Measurements from ENCODE around the gene TP63.

DNA sequence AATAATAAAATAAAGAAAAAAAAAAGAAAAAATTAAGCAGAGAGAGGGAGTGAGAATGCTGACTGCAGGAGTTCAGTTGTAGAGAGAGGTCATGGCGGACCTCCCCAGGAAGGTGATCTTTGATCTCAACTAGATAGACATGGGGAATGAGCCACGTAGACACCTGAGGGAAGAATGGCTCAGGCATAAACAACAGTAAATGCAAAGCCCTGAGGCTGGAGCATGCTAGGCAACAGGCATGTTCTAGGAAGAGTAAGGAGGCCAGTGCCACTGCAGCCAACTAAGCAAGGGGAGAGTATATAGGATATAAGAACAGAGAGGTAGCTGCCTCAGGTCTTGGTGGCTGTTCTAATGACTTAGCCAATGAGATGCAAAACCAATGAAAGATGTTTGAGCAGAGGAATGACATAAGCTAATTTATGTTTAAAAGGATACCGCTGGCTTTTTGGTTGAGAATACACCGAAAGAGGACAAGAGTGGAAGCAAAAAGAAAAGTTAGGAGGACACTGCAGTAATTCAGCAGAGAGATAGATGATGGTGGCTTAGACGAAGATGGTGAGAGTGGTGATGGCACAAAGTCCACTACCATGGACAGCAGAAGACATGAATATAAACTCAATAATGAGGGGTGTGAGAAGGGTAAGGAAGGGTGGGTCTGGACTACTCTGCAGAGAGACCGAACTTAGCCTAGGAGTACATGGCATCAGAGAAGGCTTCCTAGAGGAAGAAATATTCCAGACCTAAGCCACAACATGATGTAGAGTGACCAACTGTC lies 314.9 kb downstream of the TP63 start:
- TF ChIP-seq, protein P1, sequence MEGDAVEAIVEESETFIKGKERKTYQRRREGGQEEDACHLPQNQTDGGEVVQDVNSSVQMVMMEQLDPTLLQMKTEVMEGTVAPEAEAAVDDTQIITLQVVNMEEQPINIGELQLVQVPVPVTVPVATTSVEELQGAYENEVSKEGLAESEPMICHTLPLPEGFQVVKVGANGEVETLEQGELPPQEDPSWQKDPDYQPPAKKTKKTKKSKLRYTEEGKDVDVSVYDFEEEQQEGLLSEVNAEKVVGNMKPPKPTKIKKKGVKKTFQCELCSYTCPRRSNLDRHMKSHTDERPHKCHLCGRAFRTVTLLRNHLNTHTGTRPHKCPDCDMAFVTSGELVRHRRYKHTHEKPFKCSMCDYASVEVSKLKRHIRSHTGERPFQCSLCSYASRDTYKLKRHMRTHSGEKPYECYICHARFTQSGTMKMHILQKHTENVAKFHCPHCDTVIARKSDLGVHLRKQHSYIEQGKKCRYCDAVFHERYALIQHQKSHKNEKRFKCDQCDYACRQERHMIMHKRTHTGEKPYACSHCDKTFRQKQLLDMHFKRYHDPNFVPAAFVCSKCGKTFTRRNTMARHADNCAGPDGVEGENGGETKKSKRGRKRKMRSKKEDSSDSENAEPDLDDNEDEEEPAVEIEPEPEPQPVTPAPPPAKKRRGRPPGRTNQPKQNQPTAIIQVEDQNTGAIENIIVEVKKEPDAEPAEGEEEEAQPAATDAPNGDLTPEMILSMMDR (conservative IDR thresholded peaks at IDR 0.05; ENCODE audit: low read depth in 2 of 2): no peak
- TF ChIP-seq EZH2 (IDR thresholded peaks at IDR 0.05; ENCODE audit: low read depth, unreplicated experiment) (no peak), EZH2phosphoT487 (IDR thresholded peaks at IDR 0.05; ENCODE audit: unreplicated experiment) (no peak), POLR2AphosphoS5 (IDR thresholded peaks at IDR 0.05; ENCODE audit: low read depth) (no peak), CREB1 (CRISPR knock-in tag; IDR thresholded peaks at IDR 0.05; ENCODE audit: low read depth) (no peak), STAT1 (IDR thresholded peaks at IDR 0.05; ENCODE audit: unreplicated experiment) (no peak), ZNF331 (CRISPR knock-in tag; IDR thresholded peaks at IDR 0.05; ENCODE audit: low read depth) (no peak), JUNB (IDR thresholded peaks at IDR 0.05; ENCODE audit: unreplicated experiment) (no peak), NANOG (IDR thresholded peaks at IDR 0.05; ENCODE audit: borderline replicate concordance) (no peak), ZNF114 (CRISPR knock-in tag; IDR thresholded peaks at IDR 0.05) (no peak)
- TF ChIP-seq, protein P2, sequence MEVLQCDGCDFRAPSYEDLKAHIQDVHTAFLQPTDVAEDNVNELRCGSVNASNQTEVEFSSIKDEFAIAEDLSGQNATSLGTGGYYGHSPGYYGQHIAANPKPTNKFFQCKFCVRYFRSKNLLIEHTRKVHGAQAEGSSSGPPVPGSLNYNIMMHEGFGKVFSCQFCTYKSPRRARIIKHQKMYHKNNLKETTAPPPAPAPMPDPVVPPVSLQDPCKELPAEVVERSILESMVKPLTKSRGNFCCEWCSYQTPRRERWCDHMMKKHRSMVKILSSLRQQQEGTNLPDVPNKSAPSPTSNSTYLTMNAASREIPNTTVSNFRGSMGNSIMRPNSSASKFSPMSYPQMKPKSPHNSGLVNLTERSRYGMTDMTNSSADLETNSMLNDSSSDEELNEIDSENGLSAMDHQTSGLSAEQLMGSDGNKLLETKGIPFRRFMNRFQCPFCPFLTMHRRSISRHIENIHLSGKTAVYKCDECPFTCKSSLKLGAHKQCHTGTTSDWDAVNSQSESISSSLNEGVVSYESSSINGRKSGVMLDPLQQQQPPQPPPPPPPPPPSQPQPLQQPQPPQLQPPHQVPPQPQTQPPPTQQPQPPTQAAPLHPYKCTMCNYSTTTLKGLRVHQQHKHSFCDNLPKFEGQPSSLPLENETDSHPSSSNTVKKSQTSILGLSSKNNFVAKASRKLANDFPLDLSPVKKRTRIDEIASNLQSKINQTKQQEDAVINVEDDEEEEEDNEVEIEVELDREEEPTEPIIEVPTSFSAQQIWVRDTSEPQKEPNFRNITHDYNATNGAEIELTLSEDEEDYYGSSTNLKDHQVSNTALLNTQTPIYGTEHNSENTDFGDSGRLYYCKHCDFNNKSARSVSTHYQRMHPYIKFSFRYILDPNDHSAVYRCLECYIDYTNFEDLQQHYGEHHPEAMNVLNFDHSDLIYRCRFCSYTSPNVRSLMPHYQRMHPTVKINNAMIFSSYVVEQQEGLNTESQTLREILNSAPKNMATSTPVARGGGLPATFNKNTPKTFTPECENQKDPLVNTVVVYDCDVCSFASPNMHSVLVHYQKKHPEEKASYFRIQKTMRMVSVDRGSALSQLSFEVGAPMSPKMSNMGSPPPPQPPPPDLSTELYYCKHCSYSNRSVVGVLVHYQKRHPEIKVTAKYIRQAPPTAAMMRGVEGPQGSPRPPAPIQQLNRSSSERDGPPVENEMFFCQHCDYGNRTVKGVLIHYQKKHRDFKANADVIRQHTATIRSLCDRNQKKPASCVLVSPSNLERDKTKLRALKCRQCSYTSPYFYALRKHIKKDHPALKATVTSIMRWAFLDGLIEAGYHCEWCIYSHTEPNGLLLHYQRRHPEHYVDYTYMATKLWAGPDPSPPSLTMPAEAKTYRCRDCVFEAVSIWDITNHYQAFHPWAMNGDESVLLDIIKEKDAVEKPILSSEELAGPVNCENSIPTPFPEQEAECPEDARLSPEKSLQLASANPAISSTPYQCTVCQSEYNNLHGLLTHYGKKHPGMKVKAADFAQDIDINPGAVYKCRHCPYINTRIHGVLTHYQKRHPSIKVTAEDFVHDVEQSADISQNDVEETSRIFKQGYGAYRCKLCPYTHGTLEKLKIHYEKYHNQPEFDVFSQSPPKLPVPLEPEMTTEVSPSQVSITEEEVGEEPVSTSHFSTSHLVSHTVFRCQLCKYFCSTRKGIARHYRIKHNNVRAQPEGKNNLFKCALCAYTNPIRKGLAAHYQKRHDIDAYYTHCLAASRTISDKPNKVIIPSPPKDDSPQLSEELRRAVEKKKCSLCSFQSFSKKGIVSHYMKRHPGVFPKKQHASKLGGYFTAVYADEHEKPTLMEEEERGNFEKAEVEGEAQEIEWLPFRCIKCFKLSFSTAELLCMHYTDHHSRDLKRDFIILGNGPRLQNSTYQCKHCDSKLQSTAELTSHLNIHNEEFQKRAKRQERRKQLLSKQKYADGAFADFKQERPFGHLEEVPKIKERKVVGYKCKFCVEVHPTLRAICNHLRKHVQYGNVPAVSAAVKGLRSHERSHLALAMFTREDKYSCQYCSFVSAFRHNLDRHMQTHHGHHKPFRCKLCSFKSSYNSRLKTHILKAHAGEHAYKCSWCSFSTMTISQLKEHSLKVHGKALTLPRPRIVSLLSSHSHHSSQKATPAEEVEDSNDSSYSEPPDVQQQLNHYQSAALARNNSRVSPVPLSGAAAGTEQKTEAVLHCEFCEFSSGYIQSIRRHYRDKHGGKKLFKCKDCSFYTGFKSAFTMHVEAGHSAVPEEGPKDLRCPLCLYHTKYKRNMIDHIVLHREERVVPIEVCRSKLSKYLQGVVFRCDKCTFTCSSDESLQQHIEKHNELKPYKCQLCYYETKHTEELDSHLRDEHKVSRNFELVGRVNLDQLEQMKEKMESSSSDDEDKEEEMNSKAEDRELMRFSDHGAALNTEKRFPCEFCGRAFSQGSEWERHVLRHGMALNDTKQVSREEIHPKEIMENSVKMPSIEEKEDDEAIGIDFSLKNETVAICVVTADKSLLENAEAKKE (CRISPR knock-in tag; IDR thresholded peaks at IDR 0.05): no peak
- TF ChIP-seq, protein P3, sequence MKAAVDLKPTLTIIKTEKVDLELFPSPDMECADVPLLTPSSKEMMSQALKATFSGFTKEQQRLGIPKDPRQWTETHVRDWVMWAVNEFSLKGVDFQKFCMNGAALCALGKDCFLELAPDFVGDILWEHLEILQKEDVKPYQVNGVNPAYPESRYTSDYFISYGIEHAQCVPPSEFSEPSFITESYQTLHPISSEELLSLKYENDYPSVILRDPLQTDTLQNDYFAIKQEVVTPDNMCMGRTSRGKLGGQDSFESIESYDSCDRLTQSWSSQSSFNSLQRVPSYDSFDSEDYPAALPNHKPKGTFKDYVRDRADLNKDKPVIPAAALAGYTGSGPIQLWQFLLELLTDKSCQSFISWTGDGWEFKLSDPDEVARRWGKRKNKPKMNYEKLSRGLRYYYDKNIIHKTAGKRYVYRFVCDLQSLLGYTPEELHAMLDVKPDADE (IDR thresholded peaks at IDR 0.05): no peak
- TF ChIP-seq, protein P4, sequence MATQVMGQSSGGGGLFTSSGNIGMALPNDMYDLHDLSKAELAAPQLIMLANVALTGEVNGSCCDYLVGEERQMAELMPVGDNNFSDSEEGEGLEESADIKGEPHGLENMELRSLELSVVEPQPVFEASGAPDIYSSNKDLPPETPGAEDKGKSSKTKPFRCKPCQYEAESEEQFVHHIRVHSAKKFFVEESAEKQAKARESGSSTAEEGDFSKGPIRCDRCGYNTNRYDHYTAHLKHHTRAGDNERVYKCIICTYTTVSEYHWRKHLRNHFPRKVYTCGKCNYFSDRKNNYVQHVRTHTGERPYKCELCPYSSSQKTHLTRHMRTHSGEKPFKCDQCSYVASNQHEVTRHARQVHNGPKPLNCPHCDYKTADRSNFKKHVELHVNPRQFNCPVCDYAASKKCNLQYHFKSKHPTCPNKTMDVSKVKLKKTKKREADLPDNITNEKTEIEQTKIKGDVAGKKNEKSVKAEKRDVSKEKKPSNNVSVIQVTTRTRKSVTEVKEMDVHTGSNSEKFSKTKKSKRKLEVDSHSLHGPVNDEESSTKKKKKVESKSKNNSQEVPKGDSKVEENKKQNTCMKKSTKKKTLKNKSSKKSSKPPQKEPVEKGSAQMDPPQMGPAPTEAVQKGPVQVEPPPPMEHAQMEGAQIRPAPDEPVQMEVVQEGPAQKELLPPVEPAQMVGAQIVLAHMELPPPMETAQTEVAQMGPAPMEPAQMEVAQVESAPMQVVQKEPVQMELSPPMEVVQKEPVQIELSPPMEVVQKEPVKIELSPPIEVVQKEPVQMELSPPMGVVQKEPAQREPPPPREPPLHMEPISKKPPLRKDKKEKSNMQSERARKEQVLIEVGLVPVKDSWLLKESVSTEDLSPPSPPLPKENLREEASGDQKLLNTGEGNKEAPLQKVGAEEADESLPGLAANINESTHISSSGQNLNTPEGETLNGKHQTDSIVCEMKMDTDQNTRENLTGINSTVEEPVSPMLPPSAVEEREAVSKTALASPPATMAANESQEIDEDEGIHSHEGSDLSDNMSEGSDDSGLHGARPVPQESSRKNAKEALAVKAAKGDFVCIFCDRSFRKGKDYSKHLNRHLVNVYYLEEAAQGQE (IDR thresholded peaks at IDR 0.05; ENCODE audit: unreplicated experiment): no peak

Data from GM23338 (cell line).